Measurements from ENCODE around the gene FAM241B.

FAM241B gene

GRCh38 chr10:69666756-69667155, 36.7 kb downstream of the FAM241B start:
- no peak for DNase-seq (ENCODE audit: low spot score)

GRCh38 chr10:69668721-69669120, 38.7 kb downstream of the FAM241B start:
- no peak for DNase-seq (ENCODE audit: low spot score)

- DNase-seq (ENCODE audit: low spot score) = no peak
Measured at GRCh38 chr10:69669409-69669808, 39.4 kb downstream of the FAM241B start.

GRCh38 chr10:69673521-69673920, 43.5 kb downstream of the FAM241B start:
- DNase-seq (ENCODE audit: low spot score) = no peak

GRCh38 chr10:69674786-69675185, 44.7 kb downstream of the FAM241B start:
- no peak for DNase-seq (ENCODE audit: low spot score)

- no peak for DNase-seq (ENCODE audit: low spot score)
Measured at GRCh38 chr10:69676301-69676700, 46.3 kb downstream of the FAM241B start.

GRCh38 chr10:69677985-69678654, 48.1 kb downstream of the FAM241B start:
- DNase-seq (ENCODE audit: low spot score) = no peak

GRCh38 chr10:69679736-69680135, 49.7 kb downstream of the FAM241B start:
- DNase-seq (ENCODE audit: low spot score) = no peak

- no peak for DNase-seq (ENCODE audit: low spot score)
Measured at GRCh38 chr10:69680610-69681009, 50.6 kb downstream of the FAM241B start.

GRCh38 chr10:69681436-69681835, 51.4 kb downstream of the FAM241B start:
- no peak for DNase-seq (ENCODE audit: low spot score)

- no peak for DNase-seq (ENCODE audit: low spot score)
Measured at GRCh38 chr10:69682955-69683474, 53.0 kb downstream of the FAM241B start.

All from SW480 (cell line).